Measurements from ENCODE around the gene ALG12.

- TF ChIP-seq, protein P1, sequence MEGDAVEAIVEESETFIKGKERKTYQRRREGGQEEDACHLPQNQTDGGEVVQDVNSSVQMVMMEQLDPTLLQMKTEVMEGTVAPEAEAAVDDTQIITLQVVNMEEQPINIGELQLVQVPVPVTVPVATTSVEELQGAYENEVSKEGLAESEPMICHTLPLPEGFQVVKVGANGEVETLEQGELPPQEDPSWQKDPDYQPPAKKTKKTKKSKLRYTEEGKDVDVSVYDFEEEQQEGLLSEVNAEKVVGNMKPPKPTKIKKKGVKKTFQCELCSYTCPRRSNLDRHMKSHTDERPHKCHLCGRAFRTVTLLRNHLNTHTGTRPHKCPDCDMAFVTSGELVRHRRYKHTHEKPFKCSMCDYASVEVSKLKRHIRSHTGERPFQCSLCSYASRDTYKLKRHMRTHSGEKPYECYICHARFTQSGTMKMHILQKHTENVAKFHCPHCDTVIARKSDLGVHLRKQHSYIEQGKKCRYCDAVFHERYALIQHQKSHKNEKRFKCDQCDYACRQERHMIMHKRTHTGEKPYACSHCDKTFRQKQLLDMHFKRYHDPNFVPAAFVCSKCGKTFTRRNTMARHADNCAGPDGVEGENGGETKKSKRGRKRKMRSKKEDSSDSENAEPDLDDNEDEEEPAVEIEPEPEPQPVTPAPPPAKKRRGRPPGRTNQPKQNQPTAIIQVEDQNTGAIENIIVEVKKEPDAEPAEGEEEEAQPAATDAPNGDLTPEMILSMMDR (IDR thresholded peaks at IDR 0.05) = peak in 3 of 6 experiments; percentile 10 to 28 (median 15)
- TF ChIP-seq POLR2AphosphoS5 (IDR thresholded peaks at IDR 0.05) (peak; percentile 65 to 69), POLR2A (IDR thresholded peaks at IDR 0.05) (peak in 3 of 4 donors; percentile 64 to 88 (median 78)), EP300 (IDR thresholded peaks at IDR 0.05) (no peak)
Measured at GRCh38 chr22:49917974-49918910, at the start of gene ALG12, which contains the start of gene CRELD2.
